ENCODE measurements around the gene MUC4.
"Not testable (repeated sequence)": the region's sequence is repeated elsewhere in the genome, so short reads cannot be mapped to it uniquely, and the experiment has no call there.

Gene MUC4

DNA sequence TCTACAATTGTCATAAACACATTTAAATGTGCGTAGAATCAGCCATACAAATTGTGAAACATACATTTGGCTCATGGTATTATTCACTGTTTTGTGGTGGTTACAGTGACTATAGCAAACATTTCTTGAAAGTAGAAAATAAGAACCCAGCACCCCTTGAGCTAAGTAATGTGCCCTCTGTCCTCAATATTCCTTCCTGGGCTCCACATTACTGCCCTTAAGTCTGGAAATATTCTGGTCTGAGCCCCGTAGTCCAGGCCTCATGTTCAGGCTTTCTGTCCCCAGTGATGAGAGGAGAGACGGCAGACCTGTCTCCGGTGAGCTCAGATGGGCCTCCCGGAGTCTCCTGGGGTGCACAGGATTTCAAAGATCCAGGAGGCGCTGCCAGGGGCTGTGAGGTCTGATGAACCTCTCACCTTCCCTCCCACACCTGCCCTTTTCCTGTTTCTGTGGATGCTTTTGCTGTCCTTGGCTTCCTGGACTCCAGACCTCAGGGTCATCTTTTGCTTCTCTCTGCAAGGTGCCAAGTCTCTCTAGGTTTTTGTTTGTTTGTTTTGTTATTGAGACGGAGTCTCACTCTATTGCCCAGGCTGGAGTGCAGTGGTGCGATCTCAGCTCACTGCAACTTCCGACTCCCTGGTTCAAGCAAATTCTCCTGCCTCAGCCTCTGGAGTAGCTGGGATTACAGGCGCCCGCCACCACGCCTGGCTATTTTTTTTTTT lies 99.8 kb downstream of the MUC4 start:
- no peak overlapping the region for H3K4me2 ChIP-seq (ENCODE audit: low read length)
- H3F3A ChIP-seq (ENCODE audit: control insufficient read depth, insufficient read depth) = no peaks in the 10 kb centered on the region
- TF ChIP-seq EZH2phosphoT487 (IDR thresholded peaks at IDR 0.05; ENCODE audit: borderline replicate concordance, low read length) = no peak
- TF ChIP-seq, protein P1, sequence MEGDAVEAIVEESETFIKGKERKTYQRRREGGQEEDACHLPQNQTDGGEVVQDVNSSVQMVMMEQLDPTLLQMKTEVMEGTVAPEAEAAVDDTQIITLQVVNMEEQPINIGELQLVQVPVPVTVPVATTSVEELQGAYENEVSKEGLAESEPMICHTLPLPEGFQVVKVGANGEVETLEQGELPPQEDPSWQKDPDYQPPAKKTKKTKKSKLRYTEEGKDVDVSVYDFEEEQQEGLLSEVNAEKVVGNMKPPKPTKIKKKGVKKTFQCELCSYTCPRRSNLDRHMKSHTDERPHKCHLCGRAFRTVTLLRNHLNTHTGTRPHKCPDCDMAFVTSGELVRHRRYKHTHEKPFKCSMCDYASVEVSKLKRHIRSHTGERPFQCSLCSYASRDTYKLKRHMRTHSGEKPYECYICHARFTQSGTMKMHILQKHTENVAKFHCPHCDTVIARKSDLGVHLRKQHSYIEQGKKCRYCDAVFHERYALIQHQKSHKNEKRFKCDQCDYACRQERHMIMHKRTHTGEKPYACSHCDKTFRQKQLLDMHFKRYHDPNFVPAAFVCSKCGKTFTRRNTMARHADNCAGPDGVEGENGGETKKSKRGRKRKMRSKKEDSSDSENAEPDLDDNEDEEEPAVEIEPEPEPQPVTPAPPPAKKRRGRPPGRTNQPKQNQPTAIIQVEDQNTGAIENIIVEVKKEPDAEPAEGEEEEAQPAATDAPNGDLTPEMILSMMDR (IDR thresholded peaks at IDR 0.05; ENCODE audit: low read depth, low read length, poor library complexity, severe bottlenecking) = no peak
- H3K9me2 ChIP-seq (replicated peaks; ENCODE audit: control insufficient read depth, low read length) = no peaks in the 10 kb centered on the region
- no peaks in the 10 kb centered on the region for H4K20me1 ChIP-seq (ENCODE audit: control insufficient read depth, insufficient read depth, low read depth, low read length)
- H3K9me3 ChIP-seq (ENCODE audit: control insufficient read depth, insufficient read depth, low read length) = no peaks in the 10 kb centered on the region
- H3K27ac ChIP-seq (ENCODE audit: low read depth, low read length) = no peak overlapping the region
- H3K4me3 ChIP-seq (ENCODE audit: low read length) = no peak overlapping the region
- H3K4me1 ChIP-seq (ENCODE audit: control insufficient read depth, low read length) = no peaks in the 10 kb centered on the region
- no peaks in the 10 kb centered on the region for H3K36me3 ChIP-seq (ENCODE audit: control insufficient read depth, low read length)
- H3K27me3 ChIP-seq (ENCODE audit: control insufficient read depth, low read length) = no peaks in the 10 kb centered on the region; the same call in 1 of the 2 replicates
- no peaks in the 10 kb centered on the region for H3K79me2 ChIP-seq (ENCODE audit: control insufficient read depth, low read length)

DNA sequence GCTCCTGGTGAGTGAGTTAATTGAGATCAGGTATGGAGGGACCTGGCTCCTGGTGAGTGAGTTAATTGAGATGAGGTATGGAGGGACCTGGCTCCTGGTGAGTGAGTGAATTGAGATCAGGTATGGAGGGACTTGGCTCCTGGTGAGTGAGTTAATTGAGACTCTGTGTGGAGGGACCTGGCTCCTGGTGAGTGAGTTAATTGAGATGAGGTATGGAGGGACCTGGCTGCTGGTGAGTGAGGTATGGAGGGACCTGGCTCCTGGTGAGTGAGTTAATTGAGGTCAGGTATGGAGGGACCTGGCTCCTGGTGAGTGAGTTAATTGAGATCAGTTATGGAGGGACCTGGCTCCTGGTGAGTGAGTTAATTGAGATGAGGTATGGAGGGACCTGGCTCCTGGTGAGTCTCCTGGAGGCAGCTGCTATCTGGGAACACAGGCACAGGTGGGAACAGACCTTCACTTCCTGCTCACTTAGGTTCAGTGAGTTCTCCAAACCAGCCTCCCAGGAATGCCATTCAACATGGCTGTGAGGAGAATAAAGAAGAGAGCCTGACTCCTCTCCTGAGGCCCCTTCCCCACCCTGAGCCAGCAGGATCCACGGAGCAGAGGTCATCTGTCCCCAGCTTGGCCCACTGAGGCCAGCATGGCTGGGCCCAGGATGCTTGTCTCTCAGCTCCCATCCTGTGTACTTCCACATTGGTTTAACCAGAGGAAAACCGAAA lies 100.5 kb downstream of the MUC4 start:
- not testable (repeated sequence) for H3K27me3 ChIP-seq (ENCODE audit: control insufficient read depth, low read length); H3K4me3 ChIP-seq (ENCODE audit: low read length); H3K36me3 ChIP-seq (ENCODE audit: control insufficient read depth, low read length)

DNA sequence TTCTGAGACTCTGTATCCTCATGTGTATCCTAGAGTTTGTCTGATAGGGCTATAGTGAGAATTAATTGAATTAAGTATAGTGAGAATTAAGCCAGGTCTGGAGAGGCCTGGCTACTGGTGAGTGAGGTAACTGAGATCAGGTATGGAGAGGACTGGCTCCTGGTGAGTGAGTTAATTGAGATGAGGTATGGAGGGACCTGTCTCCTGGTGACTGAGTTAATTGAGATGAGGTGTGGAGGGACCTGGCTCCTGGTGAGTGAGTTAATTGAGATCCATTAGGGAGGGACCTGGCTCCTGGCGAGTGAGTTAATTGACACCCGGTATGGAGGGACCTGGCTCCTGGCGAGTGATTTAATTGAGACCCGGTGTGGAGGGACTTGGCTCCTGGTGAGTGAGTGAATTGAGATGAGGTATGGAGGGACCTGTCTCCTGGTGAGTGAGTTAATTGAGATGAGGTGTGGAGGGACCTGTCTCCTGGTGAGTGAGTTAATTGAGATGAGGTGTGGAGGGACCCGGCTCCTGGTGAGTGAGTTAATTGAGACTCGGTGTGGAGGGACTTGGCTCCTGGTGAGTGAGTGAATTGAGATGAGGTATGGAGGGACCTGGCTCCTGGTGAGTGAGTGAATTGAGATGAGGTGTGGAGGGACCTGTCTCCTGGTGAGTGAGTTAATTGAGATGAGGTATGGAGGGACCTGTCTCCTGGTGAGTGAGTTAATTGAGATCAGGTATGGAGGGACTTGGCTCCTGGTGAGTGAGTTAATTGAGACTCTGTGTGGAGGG lies 101.4 kb downstream of the MUC4 start:
- not testable (repeated sequence) for H3K4me1 ChIP-seq (ENCODE audit: control insufficient read depth, low read length); H3K4me2 ChIP-seq (ENCODE audit: low read length); H4K20me1 ChIP-seq (ENCODE audit: control insufficient read depth, insufficient read depth, low read depth, low read length); H3K27ac ChIP-seq (ENCODE audit: low read depth, low read length); H3K36me3 ChIP-seq (ENCODE audit: control insufficient read depth, low read length); H3K9me3 ChIP-seq (ENCODE audit: control insufficient read depth, insufficient read depth, low read length); H3F3A ChIP-seq (ENCODE audit: control insufficient read depth, insufficient read depth); H3K4me3 ChIP-seq (ENCODE audit: low read length); H3K79me2 ChIP-seq (ENCODE audit: control insufficient read depth, low read length); H3K27me3 ChIP-seq (ENCODE audit: control insufficient read depth, low read length); H3K9me2 ChIP-seq (replicated peaks; ENCODE audit: control insufficient read depth, low read length)

More for the DNA sequence above, 100.5 kb downstream of the MUC4 start:
- H3K9me3 ChIP-seq (ENCODE audit: control insufficient read depth, insufficient read depth, low read length); H3K9me2 ChIP-seq (replicated peaks; ENCODE audit: control insufficient read depth, low read length); H3K79me2 ChIP-seq (ENCODE audit: control insufficient read depth, low read length); H3K4me1 ChIP-seq (ENCODE audit: control insufficient read depth, low read length); H4K20me1 ChIP-seq (ENCODE audit: control insufficient read depth, insufficient read depth, low read depth, low read length); H3K4me2 ChIP-seq (ENCODE audit: low read length); H3F3A ChIP-seq (ENCODE audit: control insufficient read depth, insufficient read depth); H3K27ac ChIP-seq (ENCODE audit: low read depth, low read length): not testable (repeated sequence)

DNA sequence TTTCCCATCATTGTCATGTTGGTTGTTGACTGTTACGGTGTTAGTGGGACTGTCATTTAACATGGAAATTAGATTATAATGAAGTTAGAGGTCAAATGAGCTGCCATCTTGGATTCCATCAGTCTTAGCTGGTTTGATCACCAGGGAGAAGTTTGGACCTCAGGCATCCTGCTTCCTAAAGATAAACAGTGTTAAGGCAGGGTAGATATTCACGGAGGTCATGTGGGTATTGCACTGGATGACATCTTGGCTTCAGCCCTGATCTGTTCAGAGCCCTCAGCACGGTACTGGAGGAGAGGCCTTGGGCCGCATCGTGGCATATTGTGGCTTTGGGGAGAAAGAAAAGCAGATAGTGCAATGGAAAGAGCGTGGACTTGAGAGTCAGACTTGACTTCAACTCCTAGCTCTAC lies 102.0 kb downstream of the MUC4 start:
- H3K9me2 ChIP-seq (replicated peaks; ENCODE audit: control insufficient read depth, low read length) = no peaks in the 10 kb centered on the region
- H3K4me1 ChIP-seq (ENCODE audit: control insufficient read depth, low read length) = no peaks in the 10 kb centered on the region
- H3F3A ChIP-seq (ENCODE audit: control insufficient read depth, insufficient read depth) = no peaks in the 10 kb centered on the region
- no peak overlapping the region for H3K4me3 ChIP-seq (ENCODE audit: low read length)
- H3K79me2 ChIP-seq (ENCODE audit: control insufficient read depth, low read length) = no peaks in the 10 kb centered on the region
- TF ChIP-seq EZH2phosphoT487 (IDR thresholded peaks at IDR 0.05; ENCODE audit: borderline replicate concordance, low read length) = no peak
- TF ChIP-seq, protein P1 (IDR thresholded peaks at IDR 0.05; ENCODE audit: low read depth, low read length, poor library complexity, severe bottlenecking) = no peak
- H4K20me1 ChIP-seq (ENCODE audit: control insufficient read depth, insufficient read depth, low read depth, low read length) = no peaks in the 10 kb centered on the region
- H3K9me3 ChIP-seq (ENCODE audit: control insufficient read depth, insufficient read depth, low read length) = no peaks in the 10 kb centered on the region
- H3K27me3 ChIP-seq (ENCODE audit: control insufficient read depth, low read length) = no peaks in the 10 kb centered on the region; the same call in 1 of the 2 replicates
- no peak overlapping the region for H3K4me2 ChIP-seq (ENCODE audit: low read length)
- H3K36me3 ChIP-seq (ENCODE audit: control insufficient read depth, low read length) = no peaks in the 10 kb centered on the region
- H3K27ac ChIP-seq (ENCODE audit: low read depth, low read length) = no peak overlapping the region
